ENCODE measurements around the gene ZNF280C.

Gene ZNF280C

GRCh38 chrX:130296743-130297142, 28.0 kb upstream of the ZNF280C start:
- no peak for TF ChIP-seq CTCF (IDR thresholded peaks at IDR 0.05; ENCODE audit: low read length, missing control alignments)

GRCh38 chrX:130296297-130296678, 27.6 kb upstream of the ZNF280C start:
- TF ChIP-seq CTCF (IDR thresholded peaks at IDR 0.05; ENCODE audit: low read length, missing control alignments) = no peak
- H3K4me3 ChIP-seq (replicated peaks; ENCODE audit: low read depth, low read length) = no peak overlapping the region
- DNase-seq (ENCODE audit: low read depth) = no peak

More at GRCh38 chrX:130296743-130297142, 28.0 kb upstream of the ZNF280C start:
- peak; percentile 6 for DNase-seq (ENCODE audit: low read depth)
- H3K4me3 ChIP-seq (replicated peaks; ENCODE audit: low read depth, low read length) = no peak overlapping the region

GRCh38 chrX:130295519-130296296, 27.0 kb upstream of the ZNF280C start:
- no peak for TF ChIP-seq CTCF (IDR thresholded peaks at IDR 0.05; ENCODE audit: low read length, missing control alignments)
- H3K4me3 ChIP-seq (replicated peaks; ENCODE audit: low read depth, low read length) = no peak overlapping the region
- DNase-seq (ENCODE audit: low read depth) = peak; percentile 6

- TF ChIP-seq CTCF (IDR thresholded peaks at IDR 0.05; ENCODE audit: low read length, missing control alignments) = no peak
- H3K4me3 ChIP-seq (replicated peaks; ENCODE audit: low read depth, low read length) = no peak overlapping the region
- DNase-seq (ENCODE audit: low read depth) = no peak
Observed at GRCh38 chrX:130287071-130287770, 18.5 kb upstream of the ZNF280C start.

- no peak for TF ChIP-seq CTCF (IDR thresholded peaks at IDR 0.05; ENCODE audit: low read length, missing control alignments)
- no peak for DNase-seq (ENCODE audit: low read depth)
- H3K4me3 ChIP-seq (replicated peaks; ENCODE audit: low read depth, low read length) = no peak overlapping the region
Observed at GRCh38 chrX:130285710-130286109, 17.0 kb upstream of the ZNF280C start.

GRCh38 chrX:130285069-130285620, 16.4 kb upstream of the ZNF280C start:
- no peak overlapping the region for H3K4me3 ChIP-seq (replicated peaks; ENCODE audit: low read depth, low read length)
- TF ChIP-seq CTCF (IDR thresholded peaks at IDR 0.05; ENCODE audit: low read length, missing control alignments) = no peak
- DNase-seq (ENCODE audit: low read depth) = no peak

Measured in fibroblast of pulmonary artery (primary cell).